ENCODE results near the gene MFAP2.

DNA sequence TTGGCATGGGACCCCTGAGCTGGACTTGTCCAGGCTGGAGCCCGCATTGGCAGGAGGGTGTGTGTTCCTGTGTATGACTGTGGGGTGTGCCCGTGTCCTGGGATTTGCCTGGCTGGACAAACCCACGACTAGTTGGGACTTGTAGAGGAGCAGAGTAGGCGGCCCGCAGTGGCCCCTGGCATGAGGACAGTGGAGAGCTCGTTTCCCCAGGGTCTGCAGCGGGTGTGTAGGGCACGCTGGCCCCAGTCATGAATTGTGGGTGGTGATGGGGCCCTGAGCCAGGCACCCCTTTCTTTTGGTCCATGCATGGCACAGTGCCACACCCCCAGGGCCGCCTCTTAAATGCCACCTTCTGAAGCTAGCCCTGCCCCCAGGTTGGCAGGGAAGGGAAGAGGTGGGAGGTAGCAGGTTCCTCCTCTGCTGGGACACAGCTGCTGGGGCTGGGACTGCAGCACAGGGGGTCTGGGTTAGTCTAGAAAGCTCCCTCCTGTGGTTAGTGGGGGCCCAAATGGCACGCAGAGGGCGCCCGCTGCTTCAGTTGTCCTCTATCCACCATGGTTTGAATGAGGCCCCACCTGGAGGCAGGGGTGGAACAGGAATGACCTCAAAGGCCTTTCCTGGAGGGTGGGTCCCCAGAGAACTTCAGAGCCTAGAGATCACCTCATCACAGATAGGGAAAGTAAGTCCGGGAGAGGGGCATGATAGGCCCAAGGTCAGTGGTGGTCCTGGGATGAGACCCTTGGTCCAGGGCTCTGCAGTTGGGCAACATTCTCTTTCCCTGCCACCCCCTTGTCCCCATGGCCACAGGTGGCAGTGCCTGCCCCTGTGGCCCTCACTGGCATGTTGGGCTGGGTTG is 54.6 kb downstream of the MFAP2 start:
- no peak for TF ChIP-seq POLR2AphosphoS5 (IDR thresholded peaks at IDR 0.05)
- TF ChIP-seq, protein P1, sequence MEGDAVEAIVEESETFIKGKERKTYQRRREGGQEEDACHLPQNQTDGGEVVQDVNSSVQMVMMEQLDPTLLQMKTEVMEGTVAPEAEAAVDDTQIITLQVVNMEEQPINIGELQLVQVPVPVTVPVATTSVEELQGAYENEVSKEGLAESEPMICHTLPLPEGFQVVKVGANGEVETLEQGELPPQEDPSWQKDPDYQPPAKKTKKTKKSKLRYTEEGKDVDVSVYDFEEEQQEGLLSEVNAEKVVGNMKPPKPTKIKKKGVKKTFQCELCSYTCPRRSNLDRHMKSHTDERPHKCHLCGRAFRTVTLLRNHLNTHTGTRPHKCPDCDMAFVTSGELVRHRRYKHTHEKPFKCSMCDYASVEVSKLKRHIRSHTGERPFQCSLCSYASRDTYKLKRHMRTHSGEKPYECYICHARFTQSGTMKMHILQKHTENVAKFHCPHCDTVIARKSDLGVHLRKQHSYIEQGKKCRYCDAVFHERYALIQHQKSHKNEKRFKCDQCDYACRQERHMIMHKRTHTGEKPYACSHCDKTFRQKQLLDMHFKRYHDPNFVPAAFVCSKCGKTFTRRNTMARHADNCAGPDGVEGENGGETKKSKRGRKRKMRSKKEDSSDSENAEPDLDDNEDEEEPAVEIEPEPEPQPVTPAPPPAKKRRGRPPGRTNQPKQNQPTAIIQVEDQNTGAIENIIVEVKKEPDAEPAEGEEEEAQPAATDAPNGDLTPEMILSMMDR (IDR thresholded peaks at IDR 0.05), result no peak
